HG03066 (cell line): ENCODE data around the gene EXT2.
A peak's percentile ranks its signal among the peaks of the same experiment; 100 is the strongest.

Source experiments
- ATAC-seq: cut with Tn5 transposase; IDR thresholded peaks from one replicate; pipeline ENCODE4 v1.9.1; 2021; ENCODE audit warnings: low read depth; ENCODE audit not compliant: unreplicated experiment

EXT2 gene

DNA sequence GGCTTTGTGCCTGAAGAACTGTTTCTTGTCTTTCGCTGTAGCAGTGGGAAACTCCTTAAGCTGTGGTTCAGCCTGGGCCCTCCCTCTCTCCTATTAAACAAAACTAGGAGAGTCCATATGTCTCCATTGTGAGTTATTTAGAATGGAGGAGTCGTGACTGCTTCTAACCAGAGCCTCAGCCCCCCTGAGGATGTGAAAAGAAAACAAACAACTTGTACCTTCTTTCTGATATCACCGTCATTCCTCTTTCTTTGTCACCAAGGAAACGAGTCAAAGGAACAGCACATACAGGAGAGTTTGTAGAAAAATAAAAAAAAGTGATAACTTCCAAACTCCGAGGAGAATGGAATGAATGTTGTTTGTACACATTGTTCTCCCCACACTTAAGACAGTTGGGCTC lies 11.6 kb upstream of the EXT2 start:
- no peak for ATAC-seq

- ATAC-seq = no peak
Measured at GRCh38 chr11:44085330-44085729, 10.1 kb upstream of the EXT2 start.

DNA sequence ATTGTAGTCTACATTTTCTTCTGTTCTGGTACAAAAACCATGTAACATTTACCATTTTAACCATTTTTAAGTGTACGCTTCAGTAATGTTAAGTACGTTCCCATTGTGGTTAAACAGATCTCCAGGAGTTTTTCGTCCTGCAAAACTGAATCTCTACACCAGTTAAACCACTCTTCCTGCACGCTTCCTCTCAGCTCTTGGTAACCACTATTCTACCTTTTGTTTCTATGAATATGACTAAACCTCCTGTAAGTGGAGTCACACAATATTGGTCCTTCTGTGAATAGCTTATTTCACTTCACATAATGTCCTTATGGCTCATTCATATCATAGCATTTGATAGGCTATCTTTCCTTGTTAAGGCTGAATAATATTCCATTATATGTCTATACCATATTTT lies 7.1 kb upstream of the EXT2 start:
- ATAC-seq = no peak

DNA sequence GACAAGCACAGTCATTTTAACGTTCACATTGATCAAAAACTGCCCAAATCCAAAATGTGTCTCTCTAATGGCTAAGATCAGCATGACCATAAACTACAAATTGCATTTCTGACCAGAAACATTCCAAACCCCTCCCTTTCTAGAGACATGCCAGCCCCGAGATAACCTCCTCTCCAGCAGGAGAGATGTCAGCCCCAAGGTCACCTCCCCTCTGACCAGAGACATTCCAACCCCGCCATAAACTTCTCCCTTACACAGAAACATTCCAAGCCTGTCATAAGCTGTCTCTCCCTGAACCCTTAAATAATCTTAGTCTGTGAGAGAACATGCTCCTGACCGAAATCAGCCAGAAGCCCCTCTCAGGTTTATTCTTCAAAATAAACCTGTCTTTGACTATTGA lies 6.6 kb upstream of the EXT2 start:
- no peak for ATAC-seq

DNA sequence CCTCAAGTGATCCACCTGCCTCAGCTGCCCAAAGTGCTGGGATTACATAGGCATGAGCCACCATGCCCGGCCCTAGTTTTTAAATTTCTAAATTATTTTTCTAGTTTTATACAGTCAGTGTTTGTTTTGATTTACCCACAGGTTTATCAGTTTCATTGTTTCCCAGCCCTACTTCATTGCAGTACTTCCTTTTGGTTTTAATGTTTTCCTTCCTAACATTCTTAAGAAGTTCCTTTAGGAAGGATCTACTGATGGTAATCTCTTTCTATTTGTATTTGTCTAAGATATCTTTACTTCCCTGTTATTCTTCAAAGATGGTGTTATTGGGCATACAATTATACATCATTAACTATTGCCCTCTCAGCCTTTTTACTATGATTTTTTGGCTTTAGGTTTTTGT lies 4.9 kb upstream of the EXT2 start:
- ATAC-seq = no peak

DNA sequence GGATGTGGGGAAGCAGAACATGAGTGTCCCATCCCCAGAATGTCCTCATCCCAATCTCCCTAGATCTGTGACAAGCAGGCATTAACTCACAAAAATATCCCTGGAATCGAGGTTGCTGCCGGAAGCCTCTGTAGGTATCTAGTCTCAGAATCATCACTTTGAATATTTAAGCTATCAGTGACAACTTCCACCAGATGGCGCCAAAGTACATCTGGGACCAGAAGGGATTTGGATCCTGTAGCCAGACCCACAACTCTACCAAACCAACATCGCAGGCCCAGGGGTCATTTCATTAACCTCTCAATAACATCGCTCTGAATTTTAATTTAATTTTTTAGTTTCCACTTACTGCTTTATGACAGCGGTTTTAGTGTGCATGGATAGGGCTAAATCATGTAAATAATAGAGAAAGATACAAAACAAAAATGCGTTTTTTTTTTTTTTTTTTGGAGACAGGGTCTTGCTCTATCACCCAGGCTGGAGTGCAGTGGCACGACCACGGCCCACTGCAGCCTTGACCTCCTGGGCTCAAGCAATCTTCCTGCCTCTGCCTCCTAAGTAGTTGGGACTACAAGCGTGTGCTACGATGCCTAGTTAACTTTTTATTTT lies 1.1 kb upstream of the EXT2 start:
- ATAC-seq = no peak

DNA sequence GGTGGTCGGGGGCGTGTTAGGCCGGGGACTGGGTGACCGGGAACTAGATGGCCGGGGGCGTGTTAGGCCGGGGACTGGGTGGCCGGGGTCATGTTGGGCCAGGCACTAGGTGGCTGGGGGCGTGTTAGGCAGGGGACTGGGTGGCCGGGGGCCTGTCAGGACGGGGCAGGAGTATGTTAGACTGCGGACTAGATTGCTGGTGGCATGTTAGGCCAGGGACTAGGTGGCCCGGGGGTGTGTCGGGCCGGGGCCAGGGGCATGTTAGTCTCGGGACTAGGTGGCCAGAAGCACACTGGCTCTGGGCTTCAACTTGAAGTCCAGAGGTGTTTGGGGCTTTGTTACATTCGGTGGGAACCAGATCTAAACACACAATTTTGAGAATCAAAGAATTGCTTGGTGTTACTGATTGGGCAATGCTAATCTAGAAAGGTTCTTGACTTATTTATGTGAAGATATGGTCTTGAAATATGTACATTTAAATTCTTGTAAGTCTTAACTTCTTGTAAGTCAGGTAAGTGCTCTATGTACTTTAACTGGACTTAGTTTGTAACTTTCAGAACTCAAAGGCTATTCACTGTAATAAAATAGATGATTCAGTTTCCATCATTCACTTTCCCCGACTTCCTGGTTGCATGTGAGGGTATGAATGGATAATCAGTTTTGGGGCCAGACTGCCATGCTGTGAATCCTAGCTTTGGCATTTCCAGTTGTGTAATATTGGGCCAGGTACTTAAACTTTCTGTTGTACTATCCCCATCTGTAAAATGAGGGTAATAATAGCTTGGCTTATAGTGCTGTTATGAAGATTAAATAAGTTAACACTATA lies 1.1 kb downstream of the EXT2 start:
- peak; percentile 5 for ATAC-seq

GRCh38 chr11:44097821-44098220 lies 2.3 kb downstream of the EXT2 start:
- no peak for ATAC-seq

DNA sequence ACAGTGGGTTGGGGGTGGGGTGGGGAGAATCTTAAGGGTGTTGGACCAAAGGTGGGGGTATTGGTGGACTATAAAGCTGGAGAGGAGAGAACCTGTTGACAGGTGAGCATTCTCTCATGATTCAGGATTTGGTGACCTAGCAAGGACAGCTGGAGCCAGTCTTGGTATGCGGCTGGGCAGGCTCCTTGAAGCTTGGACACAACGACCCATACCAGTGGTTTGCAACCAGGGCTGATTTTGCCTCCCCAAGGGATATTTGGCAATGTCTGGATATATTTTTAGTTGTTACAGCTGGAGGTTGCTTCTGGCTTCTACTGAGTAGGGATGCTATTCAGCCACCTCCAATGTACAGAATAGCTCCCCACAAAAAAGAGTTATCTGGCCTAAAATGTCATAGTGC lies 5.6 kb downstream of the EXT2 start:
- ATAC-seq = no peak

DNA sequence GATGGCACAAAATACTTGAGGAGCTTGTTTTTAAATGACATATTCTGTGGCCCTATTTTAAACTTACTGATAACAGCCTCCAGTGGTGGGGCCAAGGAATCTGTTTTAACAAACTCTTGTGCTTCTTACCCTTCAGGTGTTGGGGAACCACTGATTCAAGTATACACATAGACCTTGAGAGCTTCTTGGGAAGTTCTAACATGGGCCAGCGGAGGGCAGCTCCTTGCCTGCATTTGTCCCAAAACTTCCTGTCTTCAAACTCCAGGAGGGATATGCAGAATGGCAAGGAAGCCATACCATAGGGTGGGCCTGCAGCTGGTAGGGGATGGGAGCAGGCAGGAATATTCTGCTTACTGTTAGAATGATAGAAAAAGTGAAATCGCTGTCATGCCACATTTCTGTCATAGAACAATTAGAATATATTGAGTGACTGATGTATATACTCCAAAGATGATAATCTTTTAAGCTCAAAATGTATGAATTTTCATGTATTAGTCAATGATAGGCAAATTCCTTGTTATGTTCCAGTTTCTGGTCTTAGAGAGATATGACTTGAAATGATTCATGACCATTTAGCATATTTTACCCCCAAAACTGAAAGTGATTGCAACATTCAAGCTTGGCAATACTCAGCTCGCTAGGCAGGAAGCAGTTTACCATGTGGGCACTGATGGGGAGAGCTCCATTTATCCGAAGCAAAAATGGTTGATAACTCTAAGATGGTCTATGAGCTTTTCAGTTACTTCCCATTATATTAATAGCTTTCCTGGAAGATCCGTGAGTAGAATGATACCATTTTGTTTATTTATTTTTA lies 9.2 kb downstream of the EXT2 start:
- ATAC-seq = no peak

GRCh38 chr11:44108260-44108659 lies 12.8 kb downstream of the EXT2 start:
- no peak for ATAC-seq

DNA sequence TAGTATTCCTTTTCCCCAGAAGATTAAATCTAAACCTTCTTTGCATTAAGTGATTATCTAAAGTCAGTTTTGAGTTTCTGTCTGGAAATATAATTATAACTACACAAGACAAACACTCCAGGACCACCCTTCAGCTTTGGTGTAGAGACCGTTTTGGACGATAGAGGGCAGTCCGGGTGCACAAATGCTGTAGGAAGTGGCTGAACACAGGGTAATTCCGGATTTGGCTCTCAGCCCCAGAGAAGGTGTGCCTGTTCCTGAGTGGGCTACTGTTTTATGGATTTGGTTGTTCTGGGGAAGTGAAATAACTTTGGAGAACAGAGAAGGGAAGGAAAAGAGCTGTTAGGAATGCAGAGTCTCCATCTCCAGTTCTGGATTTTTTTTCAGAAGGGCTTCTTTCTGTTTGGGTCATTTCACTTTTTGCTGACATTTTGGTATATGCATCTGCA lies 14.8 kb downstream of the EXT2 start:
- ATAC-seq = peak; percentile 97

DNA sequence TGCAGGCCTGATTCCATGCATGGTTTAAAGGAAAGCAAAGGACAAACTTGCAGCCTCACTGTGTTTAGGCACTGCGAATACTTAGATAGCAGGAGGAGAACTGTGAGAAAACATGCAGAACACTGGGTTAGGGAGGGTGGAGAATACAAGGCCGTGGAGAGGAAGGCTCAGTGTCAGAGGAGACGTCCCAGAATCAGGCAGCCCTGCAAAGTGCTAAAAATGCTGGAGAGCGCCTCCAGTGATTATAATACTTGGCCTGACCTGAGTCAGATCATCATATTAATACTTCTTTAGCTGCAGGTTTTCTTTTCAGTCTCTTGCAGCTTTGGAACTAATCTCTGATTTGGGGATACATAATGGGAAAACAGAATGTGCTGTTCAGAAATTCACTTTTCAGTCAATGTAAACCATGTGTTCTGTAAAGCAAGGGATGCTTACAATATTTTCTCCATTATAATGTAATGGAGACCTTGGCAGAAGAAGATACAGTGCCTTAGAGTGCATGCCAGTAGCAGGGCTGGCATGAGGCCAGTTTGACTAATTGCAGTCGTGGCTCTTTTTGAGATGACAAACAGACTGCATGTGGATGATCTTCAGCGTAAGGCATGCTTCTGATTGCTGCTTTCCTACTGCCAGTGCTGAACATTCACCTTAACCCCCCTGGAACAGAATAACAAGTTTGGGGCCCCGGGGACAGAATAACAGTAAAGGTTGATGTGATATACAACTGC lies 16.8 kb downstream of the EXT2 start:
- ATAC-seq = no peak

GRCh38 chr11:44113018-44113417 lies 17.5 kb downstream of the EXT2 start:
- no peak for ATAC-seq

GRCh38 chr11:44113572-44113971 lies 18.1 kb downstream of the EXT2 start:
- ATAC-seq = no peak

- no peak for ATAC-seq
Measured at GRCh38 chr11:44116234-44116830, 20.9 kb downstream of the EXT2 start.

DNA sequence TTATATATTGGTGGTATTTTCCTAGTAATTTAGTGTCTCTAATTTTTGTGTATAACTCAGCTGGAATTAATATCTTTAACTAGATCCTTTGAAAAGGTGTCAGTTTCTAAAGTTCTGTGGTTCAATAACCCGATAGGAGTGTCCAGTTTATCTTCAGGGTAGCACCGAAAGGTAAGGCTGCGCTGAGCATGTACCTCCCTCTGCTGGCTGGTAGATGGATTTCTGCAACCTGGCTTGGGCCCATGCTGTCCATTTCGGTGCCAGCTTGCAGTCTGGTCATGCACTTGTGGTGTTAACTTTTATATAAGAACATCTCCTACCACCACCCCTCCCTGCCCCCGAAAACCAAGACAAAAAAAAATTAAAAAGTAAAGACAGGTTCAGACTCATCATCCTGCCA lies 24.7 kb downstream of the EXT2 start:
- no peak for ATAC-seq

GRCh38 chr11:44125598-44125997 lies 30.1 kb downstream of the EXT2 start:
- ATAC-seq = no peak

GRCh38 chr11:44126304-44126703 lies 30.8 kb downstream of the EXT2 start:
- ATAC-seq = no peak

DNA sequence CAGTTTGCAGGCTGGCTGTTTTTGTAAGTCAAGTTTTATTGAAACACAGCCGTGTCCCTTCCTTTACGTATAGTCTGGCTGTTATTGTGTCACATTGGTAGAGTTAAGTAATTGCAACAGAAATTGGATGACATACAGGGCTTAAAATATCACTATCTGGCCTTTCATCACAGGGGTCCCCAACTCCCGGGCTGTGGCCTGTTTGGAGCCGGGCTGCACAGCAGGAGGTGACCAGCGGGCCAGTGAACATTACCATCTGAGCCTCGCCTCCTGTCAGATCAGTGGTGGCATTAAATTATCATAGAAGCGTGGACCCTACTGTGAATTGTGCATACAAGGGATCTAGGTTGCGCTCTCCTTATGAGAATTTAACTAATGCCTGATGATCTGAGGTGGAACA lies 31.7 kb downstream of the EXT2 start:
- ATAC-seq = no peak
